GM10266 (cell line): Measurements from ENCODE around the gene MRPL32.

Experiments
- DNase-seq: peaks from one replicate; pipeline ENCODE4 v3.0.0; 2012; ENCODE audit errors: extremely low spot score
- CTCF ChIP-seq: IDR thresholded peaks from 2 replicates; pipeline ENCODE4 v1.5.1; 2012; ENCODE audit warnings: mild to moderate bottlenecking, low read depth; ENCODE audit not compliant: control insufficient read depth, insufficient read depth; ENCODE audit errors: missing control alignments

The MRPL32 gene

GRCh38 chr7:42972699-42973500, 40.7 kb downstream of the MRPL32 start:
- no peak for DNase-seq
- no peak for TF ChIP-seq CTCF

- TF ChIP-seq CTCF = no peak
- no peak for DNase-seq
These were observed 44.2 kb downstream of the MRPL32 start for GRCh38 chr7:42976371-42976770.

- TF ChIP-seq CTCF = no peak
- no peak for DNase-seq
These were observed 46.3 kb downstream of the MRPL32 start for GRCh38 chr7:42978496-42978895.

- DNase-seq = no peak
- no peak for TF ChIP-seq CTCF
These were observed 47.9 kb downstream of the MRPL32 start for GRCh38 chr7:42980084-42980483.

GRCh38 chr7:42980514-42980913, 48.3 kb downstream of the MRPL32 start:
- no peak for TF ChIP-seq CTCF
- no peak for DNase-seq

GRCh38 chr7:42981601-42982000, 49.4 kb downstream of the MRPL32 start:
- TF ChIP-seq CTCF = no peak
- no peak for DNase-seq

GRCh38 chr7:42982604-42983115, 50.5 kb downstream of the MRPL32 start:
- no peak for TF ChIP-seq CTCF
- no peak for DNase-seq
